HepG2 (cell line): Measurements from ENCODE around the gene RAPGEFL1. TPM values are rescaled to one million over a fixed set of nuclear protein-coding genes. Genes with fewer than 3 reads are reported as not detected.

Source experiments
- CCAR2 ChIP-seq: fragments of 200-400 bp; formaldehyde crosslinking; optimal IDR thresholded peaks from 2 replicates; pipeline ENCODE3; 2018; ENCODE audit warnings: low read depth, mild to moderate bottlenecking, low read length, moderate library complexity
- ELF4 ChIP-seq: sonication (generic); formaldehyde crosslinking; IDR thresholded peaks from 2 replicates; pipeline ENCODE4 v1.5.0; 2020; ENCODE audit warnings: missing genetic modification reagents, mild to moderate bottlenecking, moderate library complexity, borderline replicate concordance
- HOXA5 ChIP-seq: sonication (generic); formaldehyde crosslinking; IDR thresholded peaks from 2 replicates; pipeline ENCODE4 v1.4.0; 2020; ENCODE audit warnings: missing genetic modification reagents
- KDM3A ChIP-seq: IDR thresholded peaks from 2 replicates; pipeline ENCODE4 v1.6.1; 2018; ENCODE audit warnings: low read depth, missing compliant biosample characterization
- KDM5B ChIP-seq: sonication (generic); formaldehyde crosslinking; IDR thresholded peaks from 2 replicates; pipeline ENCODE4 v1.4.0; 2020; ENCODE audit warnings: missing genetic modification reagents, mild to moderate bottlenecking, borderline replicate concordance
- MEF2D ChIP-seq: sonication (generic); formaldehyde crosslinking; IDR thresholded peaks from 2 replicates; pipeline ENCODE4 v1.5.1; 2020; ENCODE audit warnings: mild to moderate bottlenecking, missing genetic modification reagents
- SAP130 ChIP-seq: IDR thresholded peaks from 2 replicates; pipeline ENCODE4 v1.6.1; 2016; ENCODE audit warnings: low read depth
- SP5 ChIP-seq: IDR thresholded peaks from 2 replicates; pipeline ENCODE4 v1.6.1; 2016; ENCODE audit warnings: low read depth, borderline replicate concordance
- TCF12 ChIP-seq, 2 experiments: fragments of 450-650 bp in 1 of 2; sonication (generic) in 1 of 2; formaldehyde crosslinking in 1 of 2; IDR thresholded peaks; 2 replicates each; pipeline versions ENCODE4 v1.6.1 to v1.8.0; 2017 to 2022; ENCODE audit warnings: antibody characterized with exemption in 1 of 2, mild to moderate bottlenecking in 1 of 2, missing genetic modification reagents in 1 of 2, moderate library complexity in 1 of 2
- U2AF1 ChIP-seq: fragments of 200-400 bp; formaldehyde crosslinking; optimal IDR thresholded peaks from 2 replicates; pipeline ENCODE3; 2017; ENCODE audit warnings: mild to moderate bottlenecking, low read depth, low read length
- ZBTB3 ChIP-seq: sonication (generic); formaldehyde crosslinking; IDR thresholded peaks from 2 replicates; pipeline ENCODE4 v1.4.0; 2020; ENCODE audit warnings: low read depth, mild to moderate bottlenecking, moderate library complexity, missing genetic modification reagents, borderline replicate concordance
- ZFP41 ChIP-seq: sonication (generic); formaldehyde crosslinking; IDR thresholded peaks from 2 replicates; pipeline ENCODE4 v1.4.0; 2020; ENCODE audit warnings: mild to moderate bottlenecking, missing genetic modification reagents, borderline replicate concordance
- ZNF143 ChIP-seq: sonication (generic); formaldehyde crosslinking; IDR thresholded peaks from 2 replicates; pipeline ENCODE4 v1.4.0; 2020; ENCODE audit warnings: missing genetic modification reagents
- ZNF317 ChIP-seq: sonication (generic); formaldehyde crosslinking; IDR thresholded peaks from 2 replicates; pipeline ENCODE4 v1.5.0; 2020; ENCODE audit warnings: mild to moderate bottlenecking, missing genetic modification reagents
- ZNF615 ChIP-seq: sonication (generic); formaldehyde crosslinking; IDR thresholded peaks from 2 replicates; pipeline ENCODE4 v1.5.0; 2020; ENCODE audit warnings: mild to moderate bottlenecking, missing genetic modification reagents, borderline replicate concordance
- polyA plus RNA-seq, 8 experiments: library from polyadenylated mRNA; depleted of rRNA in 3 of 8; stranded (reverse) in 7 of 8; unstranded in 1 of 8; fragments of >200 nt; fragmentation: Illumina TruSeq in 4 of 8; extraction: Trizol in 4 of 8; gene quantifications; 2 replicates each; pipeline versions ENCODE4 v1.2.1 to v1.2.3, GENCODE V29; 2011 to 2016; ENCODE audit warnings: low read depth in 4 of 8, missing spikeins in 1 of 8, mixed read lengths in 1 of 8; ENCODE audit not compliant: insufficient read depth in 1 of 8
- total RNA-seq, 5 experiments: library from RNA; depleted of rRNA; stranded (reverse); fragments of >200 nt; fragmentation: Illumina TruSeq; extraction: Trizol; gene quantifications; 2 replicates each; pipeline ENCODE4 v1.2.3, GENCODE V29; 2016; ENCODE audit warnings: low read depth in 1 of 5
- TF ChIP-seq, protein P1 (sequence below): conservative IDR thresholded peaks from 2 replicates; pipeline ENCODE4 v1.6.1; 2018; ENCODE audit warnings: missing genetic modification reagents
- TF ChIP-seq, protein P2 (sequence below): sonication (generic); formaldehyde crosslinking; conservative IDR thresholded peaks from 2 replicates; pipeline ENCODE4 v1.8.0; 2022; ENCODE audit warnings: missing genetic modification reagents
- TF ChIP-seq, protein P3 (sequence below): IDR thresholded peaks from 2 replicates; pipeline ENCODE4 v1.6.1; 2016; ENCODE audit warnings: mild to moderate bottlenecking
- TF ChIP-seq, protein P4 (sequence below): sonication (generic); formaldehyde crosslinking; IDR thresholded peaks from 2 replicates; pipeline ENCODE4 v1.4.0; 2020; ENCODE audit warnings: missing genetic modification reagents, borderline replicate concordance
- TF ChIP-seq, protein P5 (sequence below): sonication (generic); formaldehyde crosslinking; IDR thresholded peaks from 2 replicates; pipeline ENCODE4 v1.9.0; 2022; ENCODE audit warnings: low read depth, missing genetic modification reagents
- TF ChIP-seq, protein P6 (sequence below): sonication (generic); formaldehyde crosslinking; IDR thresholded peaks from 2 replicates; pipeline ENCODE4 v1.4.0; 2020; ENCODE audit warnings: missing genetic modification reagents

The RAPGEFL1 gene
- total and polyA plus RNA-seq, 2 of the 13 experiments (the other 11 are each of a cell fraction or from before 2014, with no cell fraction given): 4.5 to 7.8 TPM

DNA sequence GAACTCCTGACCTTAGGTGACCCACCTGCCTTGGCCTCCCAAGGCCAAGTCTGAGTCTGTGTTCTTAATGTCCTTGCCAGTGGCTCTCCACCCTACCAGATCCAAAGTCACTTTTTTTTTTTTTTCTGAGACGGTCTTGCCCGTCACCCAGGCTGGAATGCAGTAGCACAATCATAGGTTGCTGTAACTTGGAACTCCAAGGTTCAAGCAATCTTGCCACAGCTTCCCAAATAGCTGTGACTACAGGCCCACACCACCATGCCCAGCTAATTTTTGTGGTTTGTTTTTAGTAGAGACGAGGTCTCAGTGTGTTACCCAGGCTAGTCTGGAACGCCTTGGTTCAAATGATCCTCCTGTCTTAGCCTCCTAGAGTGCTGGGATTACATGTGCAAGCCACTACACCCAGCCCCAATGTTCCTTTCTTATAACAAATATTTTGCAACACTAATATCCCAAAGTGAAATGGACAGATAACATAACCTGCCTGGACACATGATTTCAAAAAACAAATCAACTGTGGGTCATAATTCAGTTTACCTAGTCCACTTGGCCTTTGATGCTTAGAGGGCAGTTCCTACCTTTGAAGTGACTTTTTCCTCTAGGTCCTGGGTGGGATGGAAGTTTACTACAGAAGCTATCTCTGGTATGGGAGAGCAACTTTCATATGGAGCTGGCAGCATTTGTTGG lies 4.0 kb upstream of the RAPGEFL1 start (continued):
- TF ChIP-seq, protein P1, sequence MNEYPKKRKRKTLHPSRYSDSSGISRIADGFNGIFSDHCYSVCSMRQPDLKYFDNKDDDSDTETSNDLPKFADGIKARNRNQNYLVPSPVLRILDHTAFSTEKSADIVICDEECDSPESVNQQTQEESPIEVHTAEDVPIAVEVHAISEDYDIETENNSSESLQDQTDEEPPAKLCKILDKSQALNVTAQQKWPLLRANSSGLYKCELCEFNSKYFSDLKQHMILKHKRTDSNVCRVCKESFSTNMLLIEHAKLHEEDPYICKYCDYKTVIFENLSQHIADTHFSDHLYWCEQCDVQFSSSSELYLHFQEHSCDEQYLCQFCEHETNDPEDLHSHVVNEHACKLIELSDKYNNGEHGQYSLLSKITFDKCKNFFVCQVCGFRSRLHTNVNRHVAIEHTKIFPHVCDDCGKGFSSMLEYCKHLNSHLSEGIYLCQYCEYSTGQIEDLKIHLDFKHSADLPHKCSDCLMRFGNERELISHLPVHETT (CRISPR knock-in tag): no peak; the same call in 1 of the 2 replicates
- TF ChIP-seq, protein P2, sequence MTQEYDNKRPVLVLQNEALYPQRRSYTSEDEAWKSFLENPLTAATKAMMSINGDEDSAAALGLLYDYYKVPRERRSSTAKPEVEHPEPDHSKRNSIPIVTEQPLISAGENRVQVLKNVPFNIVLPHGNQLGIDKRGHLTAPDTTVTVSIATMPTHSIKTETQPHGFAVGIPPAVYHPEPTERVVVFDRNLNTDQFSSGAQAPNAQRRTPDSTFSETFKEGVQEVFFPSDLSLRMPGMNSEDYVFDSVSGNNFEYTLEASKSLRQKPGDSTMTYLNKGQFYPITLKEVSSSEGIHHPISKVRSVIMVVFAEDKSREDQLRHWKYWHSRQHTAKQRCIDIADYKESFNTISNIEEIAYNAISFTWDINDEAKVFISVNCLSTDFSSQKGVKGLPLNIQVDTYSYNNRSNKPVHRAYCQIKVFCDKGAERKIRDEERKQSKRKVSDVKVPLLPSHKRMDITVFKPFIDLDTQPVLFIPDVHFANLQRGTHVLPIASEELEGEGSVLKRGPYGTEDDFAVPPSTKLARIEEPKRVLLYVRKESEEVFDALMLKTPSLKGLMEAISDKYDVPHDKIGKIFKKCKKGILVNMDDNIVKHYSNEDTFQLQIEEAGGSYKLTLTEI (CRISPR knock-in tag): no peak
- TF ChIP-seq, protein P3, sequence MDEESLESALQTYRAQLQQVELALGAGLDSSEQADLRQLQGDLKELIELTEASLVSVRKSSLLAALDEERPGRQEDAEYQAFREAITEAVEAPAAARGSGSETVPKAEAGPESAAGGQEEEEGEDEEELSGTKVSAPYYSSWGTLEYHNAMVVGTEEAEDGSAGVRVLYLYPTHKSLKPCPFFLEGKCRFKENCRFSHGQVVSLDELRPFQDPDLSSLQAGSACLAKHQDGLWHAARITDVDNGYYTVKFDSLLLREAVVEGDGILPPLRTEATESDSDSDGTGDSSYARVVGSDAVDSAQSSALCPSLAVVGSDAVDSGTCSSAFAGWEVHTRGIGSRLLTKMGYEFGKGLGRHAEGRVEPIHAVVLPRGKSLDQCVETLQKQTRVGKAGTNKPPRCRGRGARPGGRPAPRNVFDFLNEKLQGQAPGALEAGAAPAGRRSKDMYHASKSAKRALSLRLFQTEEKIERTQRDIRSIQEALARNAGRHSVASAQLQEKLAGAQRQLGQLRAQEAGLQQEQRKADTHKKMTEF (CRISPR knock-in tag): peak; percentile 63
- TF ChIP-seq, protein P4, sequence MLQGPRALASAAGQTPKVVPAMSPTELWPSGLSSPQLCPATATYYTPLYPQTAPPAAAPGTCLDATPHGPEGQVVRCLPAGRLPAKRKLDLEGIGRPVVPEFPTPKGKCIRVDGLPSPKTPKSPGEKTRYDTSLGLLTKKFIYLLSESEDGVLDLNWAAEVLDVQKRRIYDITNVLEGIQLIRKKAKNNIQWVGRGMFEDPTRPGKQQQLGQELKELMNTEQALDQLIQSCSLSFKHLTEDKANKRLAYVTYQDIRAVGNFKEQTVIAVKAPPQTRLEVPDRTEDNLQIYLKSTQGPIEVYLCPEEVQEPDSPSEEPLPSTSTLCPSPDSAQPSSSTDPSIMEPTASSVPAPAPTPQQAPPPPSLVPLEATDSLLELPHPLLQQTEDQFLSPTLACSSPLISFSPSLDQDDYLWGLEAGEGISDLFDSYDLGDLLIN (CRISPR knock-in tag): no peak
- TF ChIP-seq TCF12 (IDR thresholded peaks at IDR 0.05) (no peak), TCF12 (CRISPR knock-in tag; IDR thresholded peaks at IDR 0.05) (no peak), ZBTB3 (CRISPR knock-in tag) (no peak), KDM3A (CRISPR knock-in tag) (no peak), HOXA5 (CRISPR knock-in tag) (peak; percentile 25; the same call in 1 of the 2 replicates), ZNF143 (CRISPR knock-in tag) (no peak), KDM5B (CRISPR knock-in tag) (no peak), CCAR2 (no peak), SP5 (CRISPR knock-in tag) (0 out of 2 replicates have a peak, but pooled peaks have one; percentile 46), SAP130 (CRISPR knock-in tag) (peak; percentile 85), ZFP41 (CRISPR knock-in tag) (no peak), ZNF317 (CRISPR knock-in tag) (no peak), ELF4 (CRISPR knock-in tag) (no peak), ZNF615 (CRISPR knock-in tag) (no peak), U2AF1 (no peak), MEF2D (CRISPR knock-in tag) (no peak; the same call in 1 of the 2 replicates)
- TF ChIP-seq, protein P5, sequence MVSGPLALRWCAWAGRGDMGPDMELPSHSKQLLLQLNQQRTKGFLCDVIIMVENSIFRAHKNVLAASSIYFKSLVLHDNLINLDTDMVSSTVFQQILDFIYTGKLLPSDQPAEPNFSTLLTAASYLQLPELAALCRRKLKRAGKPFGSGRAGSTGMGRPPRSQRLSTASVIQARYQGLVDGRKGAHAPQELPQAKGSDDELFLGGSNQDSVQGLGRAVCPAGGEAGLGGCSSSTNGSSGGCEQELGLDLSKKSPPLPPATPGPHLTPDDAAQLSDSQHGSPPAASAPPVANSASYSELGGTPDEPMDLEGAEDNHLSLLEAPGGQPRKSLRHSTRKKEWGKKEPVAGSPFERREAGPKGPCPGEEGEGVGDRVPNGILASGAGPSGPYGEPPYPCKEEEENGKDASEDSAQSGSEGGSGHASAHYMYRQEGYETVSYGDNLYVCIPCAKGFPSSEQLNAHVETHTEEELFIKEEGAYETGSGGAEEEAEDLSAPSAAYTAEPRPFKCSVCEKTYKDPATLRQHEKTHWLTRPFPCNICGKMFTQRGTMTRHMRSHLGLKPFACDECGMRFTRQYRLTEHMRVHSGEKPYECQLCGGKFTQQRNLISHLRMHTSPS (CRISPR knock-in tag): no peak
- TF ChIP-seq, protein P6, sequence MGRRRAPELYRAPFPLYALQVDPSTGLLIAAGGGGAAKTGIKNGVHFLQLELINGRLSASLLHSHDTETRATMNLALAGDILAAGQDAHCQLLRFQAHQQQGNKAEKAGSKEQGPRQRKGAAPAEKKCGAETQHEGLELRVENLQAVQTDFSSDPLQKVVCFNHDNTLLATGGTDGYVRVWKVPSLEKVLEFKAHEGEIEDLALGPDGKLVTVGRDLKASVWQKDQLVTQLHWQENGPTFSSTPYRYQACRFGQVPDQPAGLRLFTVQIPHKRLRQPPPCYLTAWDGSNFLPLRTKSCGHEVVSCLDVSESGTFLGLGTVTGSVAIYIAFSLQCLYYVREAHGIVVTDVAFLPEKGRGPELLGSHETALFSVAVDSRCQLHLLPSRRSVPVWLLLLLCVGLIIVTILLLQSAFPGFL (CRISPR knock-in tag): no peak
